ENCODE data around the gene PRODH.

The PRODH gene

GRCh38 chr22:18935889-18936529 is at the start of gene PRODH:
Gene PRODH, minus strand, starts transcription at chr22:18936293. Its CDS starts 6 bp downstream, at chr22:18936287.
- Histone ChIP-seq H3K27ac (ENCODE audit: low read length) (no peak within 1 kb of the TSS), H3K36me3 (ENCODE audit: control insufficient read depth in 1 of 2, insufficient read depth in 2 of 2, low read length in 2 of 2) (no peaks in the 10 kb centered on the region), H3K4me3 (ENCODE audit: low read depth in 1 of 2, low read length in 2 of 2) (no peak within 1 kb of the TSS), H3K27me3 (ENCODE audit: low read depth, low read length) (no peaks in the 10 kb centered on the region), H3K9me3 (ENCODE audit: control insufficient read depth in 1 of 2, low read length in 2 of 2) (no peaks in the 10 kb centered on the region), H3K4me1 (ENCODE audit: control insufficient read depth in 1 of 2, insufficient read depth in 2 of 2, low read length in 2 of 2) (no peaks in the 10 kb centered on the region)

GRCh38 chr22:18985780-18986179 is 49.7 kb upstream of the PRODH start:
- Histone ChIP-seq H3K4me3 (ENCODE audit: low read depth in 1 of 2, low read length in 2 of 2) (no peak overlapping the region), H3K27me3 (ENCODE audit: low read depth, low read length) (no peaks in the 10 kb centered on the region), H3K27ac (ENCODE audit: low read length) (no peak overlapping the region), H3K9me3 (ENCODE audit: control insufficient read depth in 1 of 2, low read length in 2 of 2) (peaks cover 0 to 3% of the 10 kb centered on the region in 2 donors), H3K4me1 (ENCODE audit: control insufficient read depth in 1 of 2, insufficient read depth in 2 of 2, low read length in 2 of 2) (no peaks in the 10 kb centered on the region), H3K36me3 (ENCODE audit: control insufficient read depth in 1 of 2, insufficient read depth in 2 of 2, low read length in 2 of 2) (no peaks in the 10 kb centered on the region)

GRCh38 chr22:18984564-18984963 is 48.5 kb upstream of the PRODH start:
- Histone ChIP-seq H3K27me3 (ENCODE audit: low read depth, low read length) (no peaks in the 10 kb centered on the region), H3K4me3 (ENCODE audit: low read depth in 1 of 2, low read length in 2 of 2) (no peak overlapping the region), H3K27ac (ENCODE audit: low read length) (no peak overlapping the region), H3K9me3 (ENCODE audit: control insufficient read depth in 1 of 2, low read length in 2 of 2) (peaks cover 0 to 9% of the 10 kb centered on the region in 2 donors), H3K4me1 (ENCODE audit: control insufficient read depth in 1 of 2, insufficient read depth in 2 of 2, low read length in 2 of 2) (no peaks in the 10 kb centered on the region), H3K36me3 (ENCODE audit: control insufficient read depth in 1 of 2, insufficient read depth in 2 of 2, low read length in 2 of 2) (no peaks in the 10 kb centered on the region)

- H3K4me3 ChIP-seq (ENCODE audit: low read depth in 1 of 2, low read length in 2 of 2): no peak overlapping the region
- H3K4me1 ChIP-seq (ENCODE audit: control insufficient read depth in 1 of 2, insufficient read depth in 2 of 2, low read length in 2 of 2): no peaks in the 10 kb centered on the region
- no peak overlapping the region for H3K27ac ChIP-seq (ENCODE audit: low read length)
- H3K36me3 ChIP-seq (ENCODE audit: control insufficient read depth in 1 of 2, insufficient read depth in 2 of 2, low read length in 2 of 2): no peaks in the 10 kb centered on the region
- H3K27me3 ChIP-seq (ENCODE audit: low read depth, low read length): no peaks in the 10 kb centered on the region
- H3K9me3 ChIP-seq (ENCODE audit: control insufficient read depth in 1 of 2, low read length in 2 of 2): peaks cover 0 to 9% of the 10 kb centered on the region in 2 donors
These were observed 47.1 kb upstream of the PRODH start for GRCh38 chr22:18983120-18983651.

GRCh38 chr22:18980829-18981228 is 44.7 kb upstream of the PRODH start:
- no peaks in the 10 kb centered on the region for H3K4me1 ChIP-seq (ENCODE audit: control insufficient read depth in 1 of 2, insufficient read depth in 2 of 2, low read length in 2 of 2)
- H3K27ac ChIP-seq (ENCODE audit: low read length): no peak overlapping the region
- H3K27me3 ChIP-seq (ENCODE audit: low read depth, low read length): no peaks in the 10 kb centered on the region

GRCh38 chr22:18979957-18980356 is 43.9 kb upstream of the PRODH start:
- Histone ChIP-seq H3K27me3 (ENCODE audit: low read depth, low read length) (no peaks in the 10 kb centered on the region), H3K4me1 (ENCODE audit: control insufficient read depth in 1 of 2, insufficient read depth in 2 of 2, low read length in 2 of 2) (no peaks in the 10 kb centered on the region), H3K36me3 (ENCODE audit: control insufficient read depth in 1 of 2, insufficient read depth in 2 of 2, low read length in 2 of 2) (no peaks in the 10 kb centered on the region), H3K9me3 (ENCODE audit: control insufficient read depth in 1 of 2, low read length in 2 of 2) (peaks cover 0 to 9% of the 10 kb centered on the region in 2 donors), H3K27ac (ENCODE audit: low read length) (no peak overlapping the region), H3K4me3 (ENCODE audit: low read depth in 1 of 2, low read length in 2 of 2) (no peak overlapping the region)

More at GRCh38 chr22:18980829-18981228, 44.7 kb upstream of the PRODH start:
- Histone ChIP-seq H3K9me3 (ENCODE audit: control insufficient read depth in 1 of 2, low read length in 2 of 2) (peaks cover 0 to 9% of the 10 kb centered on the region in 2 donors), H3K4me3 (ENCODE audit: low read depth in 1 of 2, low read length in 2 of 2) (no peak overlapping the region), H3K36me3 (ENCODE audit: control insufficient read depth in 1 of 2, insufficient read depth in 2 of 2, low read length in 2 of 2) (no peaks in the 10 kb centered on the region)

- no peak overlapping the region for H3K27ac ChIP-seq (ENCODE audit: low read length)
- no peaks in the 10 kb centered on the region for H3K27me3 ChIP-seq (ENCODE audit: low read depth, low read length)
- peaks cover 0 to 9% of the 10 kb centered on the region in 2 donors for H3K9me3 ChIP-seq (ENCODE audit: control insufficient read depth in 1 of 2, low read length in 2 of 2)
- H3K4me3 ChIP-seq (ENCODE audit: low read depth in 1 of 2, low read length in 2 of 2): no peak overlapping the region
- H3K36me3 ChIP-seq (ENCODE audit: control insufficient read depth in 1 of 2, insufficient read depth in 2 of 2, low read length in 2 of 2): no peaks in the 10 kb centered on the region
- no peaks in the 10 kb centered on the region for H3K4me1 ChIP-seq (ENCODE audit: control insufficient read depth in 1 of 2, insufficient read depth in 2 of 2, low read length in 2 of 2)
These were observed 42.4 kb upstream of the PRODH start for GRCh38 chr22:18978506-18978905.

GRCh38 chr22:18977824-18978425 is 41.8 kb upstream of the PRODH start:
- Histone ChIP-seq H3K36me3 (ENCODE audit: control insufficient read depth in 1 of 2, insufficient read depth in 2 of 2, low read length in 2 of 2) (no peaks in the 10 kb centered on the region), H3K4me3 (ENCODE audit: low read depth in 1 of 2, low read length in 2 of 2) (no peak overlapping the region), H3K4me1 (ENCODE audit: control insufficient read depth in 1 of 2, insufficient read depth in 2 of 2, low read length in 2 of 2) (no peaks in the 10 kb centered on the region), H3K9me3 (ENCODE audit: control insufficient read depth in 1 of 2, low read length in 2 of 2) (peaks cover 0 to 9% of the 10 kb centered on the region in 2 donors), H3K27me3 (ENCODE audit: low read depth, low read length) (no peaks in the 10 kb centered on the region), H3K27ac (ENCODE audit: low read length) (no peak overlapping the region)

GRCh38 chr22:18976197-18976751 is 40.2 kb upstream of the PRODH start:
- H3K27ac ChIP-seq (ENCODE audit: low read length): no peak overlapping the region
- no peaks in the 10 kb centered on the region for H3K4me1 ChIP-seq (ENCODE audit: control insufficient read depth in 1 of 2, insufficient read depth in 2 of 2, low read length in 2 of 2)
- peaks cover 0 to 9% of the 10 kb centered on the region in 2 donors for H3K9me3 ChIP-seq (ENCODE audit: control insufficient read depth in 1 of 2, low read length in 2 of 2)
- no peaks in the 10 kb centered on the region for H3K36me3 ChIP-seq (ENCODE audit: control insufficient read depth in 1 of 2, insufficient read depth in 2 of 2, low read length in 2 of 2)
- no peaks in the 10 kb centered on the region for H3K27me3 ChIP-seq (ENCODE audit: low read depth, low read length)
- no peak overlapping the region for H3K4me3 ChIP-seq (ENCODE audit: low read depth in 1 of 2, low read length in 2 of 2)

GRCh38 chr22:18975434-18976196 is 39.5 kb upstream of the PRODH start:
- H3K9me3 ChIP-seq (ENCODE audit: control insufficient read depth in 1 of 2, low read length in 2 of 2): peaks cover 0 to 4% of the 10 kb centered on the region in 2 donors
- no peak overlapping the region for H3K27ac ChIP-seq (ENCODE audit: low read length)

More at GRCh38 chr22:18975434-18976196, 39.5 kb upstream of the PRODH start:
- H3K27me3 ChIP-seq (ENCODE audit: low read depth, low read length): no peaks in the 10 kb centered on the region
- no peaks in the 10 kb centered on the region for H3K36me3 ChIP-seq (ENCODE audit: control insufficient read depth in 1 of 2, insufficient read depth in 2 of 2, low read length in 2 of 2)
- H3K4me3 ChIP-seq (ENCODE audit: low read depth in 1 of 2, low read length in 2 of 2): no peak overlapping the region
- peaks cover 0 to 5% of the 10 kb centered on the region in 2 donors for H3K4me1 ChIP-seq (ENCODE audit: control insufficient read depth in 1 of 2, insufficient read depth in 2 of 2, low read length in 2 of 2)

Measured in muscle layer of duodenum (tissue), 2 donors.